ENCODE data around the gene TRIP11. TPM values are rescaled to one million over a fixed set of nuclear protein-coding genes. Genes with fewer than 3 reads are reported as not detected.

TRIP11 gene
- total and polyA plus RNA-seq, 4 donors, result 4.3 to 28.4 (median 16.6) TPM

- TF ChIP-seq JUND (IDR thresholded peaks at IDR 0.05) (no peak), HNF4A (conservative IDR thresholded peaks at IDR 0.05) (no peak), FOXA2 (IDR thresholded peaks at IDR 0.05) (no peak), REST (IDR thresholded peaks at IDR 0.05) (no peak), EGR1 (IDR thresholded peaks at IDR 0.05; ENCODE audit: low read depth in 2 of 2) (no peak), CTCF (IDR thresholded peaks at IDR 0.05; ENCODE audit: low read depth, low read length, missing input control) (no peak), NR2F2 (IDR thresholded peaks at IDR 0.05) (no peak), ZBTB33 (IDR thresholded peaks at IDR 0.05) (no peak)
- 91% methylated on average over 5 of the region's 5 CpGs for WGBS
- H3K4me3 ChIP-seq (ENCODE audit: low read depth in 1 of 3, low read length in 3 of 3), result no peak overlapping the region
- H3K9me3 ChIP-seq (ENCODE audit: control insufficient read depth in 4 of 4, low read length in 3 of 4), result no peaks in the 10 kb centered on the region
- H3K36me3 ChIP-seq (ENCODE audit: control insufficient read depth in 4 of 4, insufficient read depth in 3 of 4, low read depth in 1 of 4, low read length in 3 of 4), result peaks cover 7 to 21% (median 13%) of the 10 kb centered on the region in 4 donors
- H3K4me1 ChIP-seq (ENCODE audit: control insufficient read depth in 4 of 4, insufficient read depth in 4 of 4, low read length in 3 of 4), result no peaks in the 10 kb centered on the region
- no peaks in the 10 kb centered on the region for H3K27me3 ChIP-seq (ENCODE audit: control insufficient read depth in 4 of 4, insufficient read depth in 4 of 4, low read length in 3 of 4)
- DNase-seq (ENCODE audit: low spot score), result no peak
- no peak overlapping the region for H3K27ac ChIP-seq (ENCODE audit: low read depth in 1 of 2, low read length in 2 of 2)
- no peak overlapping the region for H3K9ac ChIP-seq (ENCODE audit: low read depth in 1 of 2, low read length in 2 of 2)
These were observed 48.6 kb upstream of the TRIP11 start for GRCh38 chr14:92088494-92088893.

DNA sequence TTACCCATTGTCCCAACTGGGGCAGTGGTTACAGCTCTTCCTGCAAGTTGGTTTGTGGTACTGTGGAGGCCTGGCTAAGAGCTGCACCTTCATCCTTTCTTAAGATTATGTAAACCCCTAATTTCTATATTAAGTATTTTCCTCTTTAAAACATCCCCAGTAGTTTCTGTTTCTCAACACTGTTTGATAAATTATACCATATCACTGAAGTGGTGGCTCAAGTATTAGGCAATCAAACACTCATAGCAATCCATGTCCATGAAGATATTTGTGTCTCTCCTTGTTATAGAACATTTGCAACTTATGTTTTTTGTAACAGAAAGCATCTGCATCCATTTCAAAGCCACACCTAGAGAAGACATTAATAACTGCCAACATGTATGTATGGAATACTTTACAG lies 34.7 kb upstream of the TRIP11 start:
- no peak for DNase-seq (ENCODE audit: low spot score)
- Histone ChIP-seq H3K4me3 (ENCODE audit: low read depth in 1 of 3, low read length in 3 of 3) (no peak overlapping the region), H3K36me3 (ENCODE audit: control insufficient read depth in 4 of 4, insufficient read depth in 3 of 4, low read depth in 1 of 4, low read length in 3 of 4) (peaks cover 2 to 21% (median 12%) of the 10 kb centered on the region in 4 donors), H3K9ac (ENCODE audit: low read depth in 1 of 2, low read length in 2 of 2) (no peak overlapping the region), H3K27ac (ENCODE audit: low read depth in 1 of 2, low read length in 2 of 2) (no peak overlapping the region), H3K27me3 (ENCODE audit: control insufficient read depth in 4 of 4, insufficient read depth in 4 of 4, low read length in 3 of 4) (no peaks in the 10 kb centered on the region), H3K9me3 (ENCODE audit: control insufficient read depth in 4 of 4, low read length in 3 of 4) (no peaks in the 10 kb centered on the region), H3K4me1 (ENCODE audit: control insufficient read depth in 4 of 4, insufficient read depth in 4 of 4, low read length in 3 of 4) (no peaks in the 10 kb centered on the region)
- TF ChIP-seq ZBTB33 (IDR thresholded peaks at IDR 0.05), result no peak
- no peak for TF ChIP-seq FOXA1 (IDR thresholded peaks at IDR 0.05)
- TF ChIP-seq, protein P1, sequence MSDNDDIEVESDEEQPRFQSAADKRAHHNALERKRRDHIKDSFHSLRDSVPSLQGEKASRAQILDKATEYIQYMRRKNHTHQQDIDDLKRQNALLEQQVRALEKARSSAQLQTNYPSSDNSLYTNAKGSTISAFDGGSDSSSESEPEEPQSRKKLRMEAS (IDR thresholded peaks at IDR 0.05), result no peak
- TF ChIP-seq YY1 (IDR thresholded peaks at IDR 0.05), result no peak
- TF ChIP-seq FOXA2 (IDR thresholded peaks at IDR 0.05), result no peak
- no peak for TF ChIP-seq HNF4A (conservative IDR thresholded peaks at IDR 0.05)
- TF ChIP-seq SP1 (IDR thresholded peaks at IDR 0.05), result no peak
- TF ChIP-seq GABPA (IDR thresholded peaks at IDR 0.05 in 1 of 2, conservative IDR thresholded peaks at IDR 0.05 in 1 of 2), result no peak

All from liver (tissue), 9 donors.